ENCODE results near the gene MRPL24.

The MRPL24 gene

GRCh38 chr1:156742801-156743200, 1.9 kb upstream of the MRPL24 start:
- no peak for DNase-seq

- DNase-seq: no peak
Observed at GRCh38 chr1:156742017-156742416, 1.1 kb upstream of the MRPL24 start.

- no peak for DNase-seq
Observed at GRCh38 chr1:156741481-156741983, 644 bp upstream of the MRPL24 start.

- DNase-seq: no peak
Observed at GRCh38 chr1:156740237-156740740, 599 bp downstream of the MRPL24 start.

- DNase-seq: no peak
Observed at GRCh38 chr1:156738916-156739315, 2.0 kb downstream of the MRPL24 start.

- DNase-seq: no peak
Observed at GRCh38 chr1:156738407-156738806, 2.5 kb downstream of the MRPL24 start.

GRCh38 chr1:156733989-156734584, 6.8 kb downstream of the MRPL24 start:
- no peak for DNase-seq

- DNase-seq: peak; percentile 90
Observed at GRCh38 chr1:156728599-156729462, 12.1 kb downstream of the MRPL24 start, which contains the start of gene ISG20L2. ISG20L2 (minus strand) TSS chr1:156728766; CDS start chr1:156727652, 1,114 bp downstream.

GRCh38 chr1:156727926-156728598, 12.8 kb downstream of the MRPL24 start, which contains the start of gene METTL25B:
METTL25B (plus strand) TSS chr1:156728469; CDS start chr1:156729105, 636 bp downstream.
- no peak for DNase-seq

- no peak for DNase-seq
Observed at GRCh38 chr1:156727492-156727891, 13.4 kb downstream of the MRPL24 start.

GRCh38 chr1:156726549-156727226, 14.2 kb downstream of the MRPL24 start:
- DNase-seq: no peak

GRCh38 chr1:156725683-156726280, 15.1 kb downstream of the MRPL24 start:
- no peak for DNase-seq

GRCh38 chr1:156721535-156721934, 19.4 kb downstream of the MRPL24 start:
- no peak for DNase-seq

GRCh38 chr1:156721131-156721530, 19.8 kb downstream of the MRPL24 start:
- no peak for DNase-seq

- no peak for DNase-seq
Observed at GRCh38 chr1:156717351-156717750, 23.5 kb downstream of the MRPL24 start.

- no peak for DNase-seq
Observed at GRCh38 chr1:156714830-156715229, 26.1 kb downstream of the MRPL24 start.

- DNase-seq: no peak
Observed at GRCh38 chr1:156712626-156713025, 28.3 kb downstream of the MRPL24 start.

- DNase-seq: no peak
Observed at GRCh38 chr1:156711011-156711817, 29.7 kb downstream of the MRPL24 start.

GRCh38 chr1:156709757-156710489, 31.0 kb downstream of the MRPL24 start:
- no peak for DNase-seq

GRCh38 chr1:156709031-156709430, 31.9 kb downstream of the MRPL24 start:
- DNase-seq: no peak

All from NCI-H1436 treated with DMSO at 0.1 percent for 48 hours (cell line).